HepG2 (cell line): Measurements from ENCODE around the gene VSIG10L. TPM values are rescaled to one million over a fixed set of nuclear protein-coding genes. Genes with fewer than 3 reads are reported as not detected.

Source experiments
- HNF4G ChIP-seq, 2 experiments: sonication (generic) in 1 of 2; formaldehyde crosslinking in 1 of 2; IDR thresholded peaks; 2 replicates each; pipeline versions ENCODE4 v1.4.0 to v1.6.1; 2011 to 2020; ENCODE audit warnings: borderline replicate concordance in 2 of 2, low read depth in 2 of 2, mild to moderate bottlenecking in 2 of 2, low read length in 1 of 2, missing genetic modification reagents in 1 of 2, moderate library complexity in 1 of 2
- KDM2A ChIP-seq: sonication (generic); formaldehyde crosslinking; IDR thresholded peaks from 2 replicates; pipeline ENCODE4 v1.4.0; 2020; ENCODE audit warnings: low read depth, missing genetic modification reagents, borderline replicate concordance
- PATZ1 ChIP-seq: sonication (generic); formaldehyde crosslinking; IDR thresholded peaks from 2 replicates; pipeline ENCODE4 v1.4.0; 2020; ENCODE audit warnings: missing genetic modification reagents
- PBX3 ChIP-seq: sonication (generic); formaldehyde crosslinking; IDR thresholded peaks from 2 replicates; pipeline ENCODE4 v1.8.1; 2023; ENCODE audit warnings: missing genetic modification reagents, inconsistent platforms, borderline replicate concordance
- PRDM15 ChIP-seq: sonication (generic); formaldehyde crosslinking; IDR thresholded peaks from 2 replicates; pipeline ENCODE4 v1.4.0; 2020; ENCODE audit warnings: missing genetic modification reagents
- RERE ChIP-seq: IDR thresholded peaks from 2 replicates; pipeline ENCODE4 v1.6.1; 2016; ENCODE audit warnings: low read depth, missing genetic modification reagents, missing compliant biosample characterization
- SAP130 ChIP-seq: IDR thresholded peaks from 2 replicates; pipeline ENCODE4 v1.6.1; 2016; ENCODE audit warnings: low read depth
- TAF1 ChIP-seq: sonication (generic); formaldehyde crosslinking; IDR thresholded peaks from 2 replicates; pipeline ENCODE4 v1.4.0; 2020; ENCODE audit warnings: missing genetic modification reagents
- ZBTB33 ChIP-seq: sonication (generic); formaldehyde crosslinking; IDR thresholded peaks from 2 replicates; pipeline ENCODE4 v1.4.0; 2020; ENCODE audit warnings: missing genetic modification reagents
- ZMAT5 ChIP-seq: sonication (generic); formaldehyde crosslinking; IDR thresholded peaks from 2 replicates; pipeline ENCODE4 v1.5.0; 2020; ENCODE audit warnings: mild to moderate bottlenecking, low read depth, missing genetic modification reagents, borderline replicate concordance
- polyA plus RNA-seq, 8 experiments: library from polyadenylated mRNA; depleted of rRNA in 3 of 8; stranded (reverse) in 7 of 8; unstranded in 1 of 8; fragments of >200 nt; fragmentation: Illumina TruSeq in 4 of 8; extraction: Trizol in 4 of 8; gene quantifications; 2 replicates each; pipeline versions ENCODE4 v1.2.1 to v1.2.3, GENCODE V29; 2011 to 2016; ENCODE audit warnings: low read depth in 4 of 8, missing spikeins in 1 of 8, mixed read lengths in 1 of 8; ENCODE audit not compliant: insufficient read depth in 1 of 8
- total RNA-seq, 5 experiments: library from RNA; depleted of rRNA; stranded (reverse); fragments of >200 nt; fragmentation: Illumina TruSeq; extraction: Trizol; gene quantifications; 2 replicates each; pipeline ENCODE4 v1.2.3, GENCODE V29; 2016; ENCODE audit warnings: low read depth in 1 of 5

Gene VSIG10L
- total and polyA plus RNA-seq, 2 of the 13 experiments (the other 11 are each of a cell fraction or from before 2014, with no cell fraction given): 2.7 to 8.5 TPM

GRCh38 chr19:51356159-51356801 lies 14.3 kb upstream of the VSIG10L start (continued):
- TF ChIP-seq ZBTB33 (peak; percentile 38), TAF1 (CRISPR knock-in tag) (no peak), PBX3 (CRISPR knock-in tag) (no peak), ZMAT5 (no peak), HNF4G (IDR thresholded peaks at IDR 0.05; ENCODE audit: borderline replicate concordance, low read depth, low read length) (peak; percentile 88), HNF4G (CRISPR knock-in tag; IDR thresholded peaks at IDR 0.05; ENCODE audit: borderline replicate concordance, low read depth) (peak; percentile 81; the same call in 1 of the 2 replicates), KDM2A (CRISPR knock-in tag) (0 out of 2 replicates have a peak, but pooled peaks have one; percentile 19), PRDM15 (CRISPR knock-in tag) (no peak), PATZ1 (CRISPR knock-in tag) (peak; percentile 62; the same call in 1 of the 2 replicates), SAP130 (CRISPR knock-in tag) (peak; percentile 80), RERE (CRISPR knock-in tag) (0 out of 2 replicates have a peak, but pooled peaks have one; percentile 56)
